ENCODE data around the gene RRP8.

- no peak for TF ChIP-seq CTCF (IDR thresholded peaks at IDR 0.05)
- no peak for TF ChIP-seq POLR2A (IDR thresholded peaks at IDR 0.05)
Observed at GRCh38 chr11:6557761-6558674, 45.4 kb downstream of the RRP8 start.
